GM23338 (cell line): ENCODE data around the gene PSMB11.

Source experiments
- CREB1 ChIP-seq: fragments of 250-450 bp; sonication (Bioruptor Pico); IDR thresholded peaks from 2 replicates; pipeline ENCODE4 v1.5.0; 2020; ENCODE audit warnings: low read depth, mild to moderate bottlenecking, moderate library complexity
- CTCF ChIP-seq, 2 experiments: fragments of 200-600 bp in 1 of 2; sonication (generic) in 1 of 2; conservative IDR thresholded peaks; 2 replicates each; pipeline versions ENCODE4 v1.5.1 to v1.6.1; 2016 to 2017; ENCODE audit warnings: antibody characterized with exemption in 2 of 2, low read depth in 2 of 2, mild to moderate bottlenecking in 2 of 2, moderate library complexity in 1 of 2
- ETS1 ChIP-seq: IDR thresholded peaks from 2 replicates; pipeline ENCODE4 v1.6.1; 2016; ENCODE audit warnings: antibody characterized with exemption
- EZH2 ChIP-seq: fragments of 200-600 bp; sonication (generic); IDR thresholded peaks from one replicate; pipeline ENCODE4 v1.8.0; 2017; ENCODE audit warnings: antibody characterized with exemption, mild to moderate bottlenecking, low read depth; ENCODE audit not compliant: unreplicated experiment
- EZH2phosphoT487 ChIP-seq: fragments of 200-600 bp; sonication (generic); IDR thresholded peaks from one replicate; pipeline ENCODE4 v1.8.1; 2018; ENCODE audit warnings: antibody characterized with exemption; ENCODE audit not compliant: unreplicated experiment
- JUNB ChIP-seq: IDR thresholded peaks from one replicate; pipeline ENCODE4 v1.6.1; 2016; ENCODE audit warnings: antibody characterized with exemption; ENCODE audit not compliant: unreplicated experiment
- POLR2AphosphoS5 ChIP-seq: IDR thresholded peaks from 2 replicates; pipeline ENCODE4 v1.6.1; 2016; ENCODE audit warnings: antibody characterized with exemption, low read depth
- REST ChIP-seq: IDR thresholded peaks from one replicate; pipeline ENCODE4 v1.6.1; 2018; ENCODE audit warnings: antibody characterized with exemption; ENCODE audit not compliant: unreplicated experiment
- ZNF114 ChIP-seq: fragments of 250-450 bp; sonication (Bioruptor Pico); IDR thresholded peaks from 2 replicates; pipeline ENCODE4 v1.5.0; 2020; ENCODE audit warnings: mild to moderate bottlenecking, moderate library complexity

- TF ChIP-seq ZNF114 (no peak), CTCF (conservative IDR thresholded peaks at IDR 0.05; ENCODE audit: low read depth in 2 of 2) (no peak), EZH2 (no peak), POLR2AphosphoS5 (no peak), EZH2phosphoT487 (no peak), REST (no peak), CREB1 (no peak), JUNB (no peak), ETS1 (no peak)
Observed at GRCh38 chr14:23085458-23085857, 43.4 kb downstream of the PSMB11 start.
